Smooth muscle cell (in vitro differentiated cells): Measurements from ENCODE around the gene MYF6. TPM values are rescaled to one million over a fixed set of nuclear protein-coding genes. Genes with fewer than 3 reads are reported as not detected.

Source experiments
- DNase-seq: peaks from one replicate; lab custom pipeline; 2025; ENCODE audit not compliant: unreplicated experiment; lab: John Stamatoyannopoulos, UW
- H2AFZ ChIP-seq: fragments of 200-600 bp; sonication (generic); 2 replicates; pipeline ENCODE4 v1.6.0; 2016; ENCODE audit warnings: antibody characterized with exemption, low read depth, mild to moderate bottlenecking
- H3F3A ChIP-seq: fragments of 200-600 bp; sonication (generic); 2 replicates; pipeline ENCODE4 v1.6.0; 2017; ENCODE audit warnings: antibody characterized with exemption, low read depth
- H3K27ac ChIP-seq: fragments of 200-600 bp; sonication (generic); 2 replicates; pipeline ENCODE4 v1.5.1; 2016; ENCODE audit warnings: low read depth, mild to moderate bottlenecking
- H3K27me3 ChIP-seq: fragments of 200-600 bp; sonication (generic); 2 replicates; pipeline ENCODE4 v1.6.1; 2016; ENCODE audit warnings: low read depth, mild to moderate bottlenecking
- H3K36me3 ChIP-seq: fragments of 200-600 bp; sonication (generic); 2 replicates; pipeline ENCODE4 v1.5.1; 2016; ENCODE audit warnings: low read depth
- H3K4me1 ChIP-seq: fragments of 200-600 bp; sonication (generic); 2 replicates; pipeline ENCODE4 v1.5.1; 2016; ENCODE audit warnings: low read depth
- H3K4me2 ChIP-seq: fragments of 200-600 bp; sonication (generic); 2 replicates; pipeline ENCODE4 v1.6.0; 2016; ENCODE audit warnings: mild to moderate bottlenecking
- H3K4me3 ChIP-seq: fragments of 200-600 bp; sonication (generic); 2 replicates; pipeline ENCODE4 v1.5.1; 2016; ENCODE audit warnings: mild to moderate bottlenecking
- H3K79me2 ChIP-seq: fragments of 200-600 bp; sonication (generic); 2 replicates; pipeline ENCODE4 v1.6.0; 2016; ENCODE audit warnings: low read depth, mild to moderate bottlenecking
- H3K9ac ChIP-seq: fragments of 200-600 bp; sonication (generic); 2 replicates; pipeline ENCODE4 v1.6.0; 2016; ENCODE audit warnings: low read depth
- H3K9me3 ChIP-seq: fragments of 200-600 bp; sonication (generic); replicated peaks from 2 replicates; pipeline ENCODE4 v1.5.1; 2016; ENCODE audit warnings: low read depth
- H4K20me1 ChIP-seq: fragments of 200-600 bp; sonication (generic); 2 replicates; pipeline ENCODE4 v1.6.0; 2016; ENCODE audit warnings: low read depth
- WGBS: methylation state at CpG from one replicate; pipeline ENCODE4 v1.1.7; 2016; ENCODE audit warnings: low lambda C conversion rate; 5-methylcytosine and 5-hydroxymethylcytosine counted together
- polyA plus RNA-seq: library from polyadenylated mRNA; unstranded; fragments of >200 nt; fragmentation: Nextera tagmentation; extraction: Ambion mirVana; gene quantifications from 2 replicates; pipeline ENCODE4 v1.2.1, GENCODE V29; 2016
- total RNA-seq: library from RNA; depleted of rRNA; stranded (reverse); fragments of >200 nt; gene quantifications from 2 replicates; pipeline ENCODE4 v1.2.3, GENCODE V29; 2014
- TF ChIP-seq, protein P1 (sequence below): fragments of 200-600 bp; sonication (generic); IDR thresholded peaks from 2 replicates; pipeline ENCODE4 v1.5.1; 2017; ENCODE audit warnings: borderline replicate concordance, mild to moderate bottlenecking, antibody characterized with exemption; ENCODE audit not compliant: insufficient read depth, poor library complexity, severe bottlenecking

MYF6 gene
- total and polyA plus RNA-seq, 2 experiments from 2014 or later = not detected

DNA sequence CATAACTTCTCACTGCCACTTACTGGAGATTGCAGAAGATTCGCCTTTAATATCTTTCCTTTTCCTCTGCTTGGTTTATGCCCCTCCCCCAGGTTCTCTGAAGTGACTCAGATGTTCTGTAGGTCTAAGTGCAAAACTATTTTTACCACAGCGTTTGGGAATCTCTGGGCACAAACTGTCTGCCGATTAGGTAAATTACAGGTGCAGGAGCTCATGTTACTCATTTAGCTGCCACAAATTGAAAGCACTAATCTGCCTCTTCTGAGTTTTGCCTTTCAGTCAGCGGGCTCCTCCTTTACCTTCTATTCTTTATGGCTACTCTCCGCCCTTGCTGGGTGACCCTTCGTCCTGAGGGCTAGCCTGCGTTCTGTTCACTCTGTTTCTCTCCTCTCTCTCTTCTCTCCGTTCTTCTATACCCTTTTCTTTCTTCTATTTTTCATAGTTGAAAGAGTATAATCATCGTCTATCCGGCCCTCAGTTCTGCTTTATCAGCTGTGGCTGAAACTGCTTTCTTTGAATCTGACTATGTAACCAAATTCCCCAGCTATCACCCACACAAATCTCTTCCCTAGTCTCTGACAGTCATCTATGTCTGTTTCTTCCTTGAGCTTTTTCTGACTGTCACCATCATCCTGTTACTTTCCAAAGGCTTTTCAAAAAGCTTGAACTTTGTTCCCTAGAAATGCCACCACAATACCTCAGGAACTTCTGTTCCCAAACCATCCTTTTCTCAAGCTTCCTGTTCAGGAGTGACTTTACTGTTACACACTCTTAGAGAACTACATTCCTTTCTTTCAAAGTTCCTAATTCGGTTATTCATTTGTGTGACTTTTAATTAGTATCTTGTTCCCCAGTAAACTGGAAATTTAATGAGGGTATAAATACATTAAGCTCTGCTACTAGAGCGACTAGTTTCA, 4.3 kb upstream of the MYF6 start:
- Histone ChIP-seq H3K79me2 (no peaks in the 10 kb centered on the region), H3K36me3 (no peaks in the 10 kb centered on the region), H3K27ac (peak overlapping the region; percentile 73), H3K9me3 (no peaks in the 10 kb centered on the region), H3K4me1 (peaks cover 9% of the 10 kb centered on the region), H3K9ac (peak overlapping the region; percentile 19), H2AFZ (peak overlapping the region; percentile 44), H3K4me2 (peak overlapping the region; percentile 70), H3K27me3 (peaks cover 24% of the 10 kb centered on the region), H4K20me1 (no peaks in the 10 kb centered on the region), H3K4me3 (peak overlapping the region; percentile 11), H3F3A (no peaks in the 10 kb centered on the region)
- TF ChIP-seq, protein P1, sequence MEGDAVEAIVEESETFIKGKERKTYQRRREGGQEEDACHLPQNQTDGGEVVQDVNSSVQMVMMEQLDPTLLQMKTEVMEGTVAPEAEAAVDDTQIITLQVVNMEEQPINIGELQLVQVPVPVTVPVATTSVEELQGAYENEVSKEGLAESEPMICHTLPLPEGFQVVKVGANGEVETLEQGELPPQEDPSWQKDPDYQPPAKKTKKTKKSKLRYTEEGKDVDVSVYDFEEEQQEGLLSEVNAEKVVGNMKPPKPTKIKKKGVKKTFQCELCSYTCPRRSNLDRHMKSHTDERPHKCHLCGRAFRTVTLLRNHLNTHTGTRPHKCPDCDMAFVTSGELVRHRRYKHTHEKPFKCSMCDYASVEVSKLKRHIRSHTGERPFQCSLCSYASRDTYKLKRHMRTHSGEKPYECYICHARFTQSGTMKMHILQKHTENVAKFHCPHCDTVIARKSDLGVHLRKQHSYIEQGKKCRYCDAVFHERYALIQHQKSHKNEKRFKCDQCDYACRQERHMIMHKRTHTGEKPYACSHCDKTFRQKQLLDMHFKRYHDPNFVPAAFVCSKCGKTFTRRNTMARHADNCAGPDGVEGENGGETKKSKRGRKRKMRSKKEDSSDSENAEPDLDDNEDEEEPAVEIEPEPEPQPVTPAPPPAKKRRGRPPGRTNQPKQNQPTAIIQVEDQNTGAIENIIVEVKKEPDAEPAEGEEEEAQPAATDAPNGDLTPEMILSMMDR = no peak
- no peak for DNase-seq
- 40% methylated on average over 12 of the region's 12 CpGs for WGBS

DNA sequence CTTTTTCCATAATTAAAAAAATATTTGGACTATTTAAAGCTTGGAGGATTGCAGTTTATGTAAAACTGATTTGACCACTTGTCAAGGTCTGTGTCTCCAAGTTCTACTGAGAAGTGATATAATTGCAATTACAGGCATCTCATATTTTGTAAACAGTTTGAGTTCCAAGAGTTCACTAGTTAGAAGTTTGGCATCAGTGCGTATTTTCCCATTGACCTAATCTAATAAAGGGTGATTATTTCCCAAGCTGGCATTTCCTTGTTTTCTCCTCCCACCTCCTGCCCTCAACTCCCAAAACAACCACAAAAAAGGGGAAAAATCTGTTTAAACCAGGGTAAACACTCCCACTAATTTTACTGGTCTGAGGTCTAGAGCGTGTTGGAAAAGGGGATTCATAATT, 3.0 kb upstream of the MYF6 start:
- Histone ChIP-seq H4K20me1 (no peaks in the 10 kb centered on the region), H3K27ac (peak overlapping the region; percentile 73), H3K79me2 (no peaks in the 10 kb centered on the region), H3K4me2 (peak overlapping the region; percentile 70), H3K9me3 (no peaks in the 10 kb centered on the region), H3K27me3 (peaks cover 36% of the 10 kb centered on the region), H3F3A (no peaks in the 10 kb centered on the region), H3K36me3 (no peaks in the 10 kb centered on the region), H3K9ac (no peak overlapping the region), H3K4me1 (peaks cover 14% of the 10 kb centered on the region), H3K4me3 (no peak overlapping the region), H2AFZ (no peak overlapping the region)
- TF ChIP-seq, protein P1 = no peak
- no peak for DNase-seq
- WGBS = 59% methylated on average over 2 of the region's 2 CpGs

DNA sequence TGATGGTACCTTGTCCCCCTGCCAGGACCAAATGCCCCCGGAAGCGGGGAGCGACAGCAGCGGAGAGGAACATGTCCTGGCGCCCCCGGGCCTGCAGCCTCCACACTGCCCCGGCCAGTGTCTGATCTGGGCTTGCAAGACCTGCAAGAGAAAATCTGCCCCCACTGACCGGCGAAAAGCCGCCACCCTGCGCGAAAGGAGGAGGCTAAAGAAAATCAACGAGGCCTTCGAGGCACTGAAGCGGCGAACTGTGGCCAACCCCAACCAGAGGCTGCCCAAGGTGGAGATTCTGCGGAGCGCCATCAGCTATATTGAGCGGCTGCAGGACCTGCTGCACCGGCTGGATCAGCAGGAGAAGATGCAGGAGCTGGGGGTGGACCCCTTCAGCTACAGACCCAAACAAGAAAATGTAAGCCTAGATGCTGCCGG, 410 bp downstream of the MYF6 start:
- no peak for DNase-seq
- WGBS = 22% methylated on average over 21 of the region's 21 CpGs
- Histone ChIP-seq H3K9me3 (no peaks in the 10 kb centered on the region), H3K4me1 (peaks cover 14% of the 10 kb centered on the region), H3K9ac (no peak overlapping the region), H3K27ac (no peak overlapping the region), H3K79me2 (no peaks in the 10 kb centered on the region), H3K4me3 (no peak overlapping the region), H3K4me2 (no peak overlapping the region), H4K20me1 (no peaks in the 10 kb centered on the region), H3K36me3 (no peaks in the 10 kb centered on the region), H2AFZ (no peak overlapping the region), H3K27me3 (peaks cover 64% of the 10 kb centered on the region), H3F3A (no peaks in the 10 kb centered on the region)
- TF ChIP-seq, protein P1 = no peak
